Sigmoid colon (tissue), 7 donors: ENCODE measurements around the gene SPTAN1. TPM values are rescaled to one million over a fixed set of nuclear protein-coding genes. Genes with fewer than 3 reads are reported as not detected.

ENCODE experiments used
- DNase-seq: peaks from one replicate; pipeline ENCODE4 v3.0.0-alpha.2; 2019
- H3K27ac ChIP-seq, 4 donors: fragments of 200-600 bp; sonication (generic); one replicate each; pipeline ENCODE4 v1.5.1; 2016 to 2019; ENCODE audit warnings: mild to moderate bottlenecking in 1 of 4
- H3K27me3 ChIP-seq, 3 donors: fragments of 200-600 bp; sonication (generic); one replicate each; pipeline ENCODE4 v1.5.1; 2019; ENCODE audit warnings: mild to moderate bottlenecking in 1 of 3
- H3K36me3 ChIP-seq, 4 donors: fragments of 200-600 bp; sonication (generic); one replicate each; pipeline ENCODE4 v1.5.1; 2016 to 2019
- H3K4me1 ChIP-seq, 4 donors: fragments of 200-600 bp; sonication (generic); one replicate each; pipeline ENCODE4 v1.5.1; 2017 to 2019
- H3K4me3 ChIP-seq, 4 donors: fragments of 200-600 bp; sonication (generic); one replicate each; pipeline ENCODE4 v1.5.1; 2017 to 2019; ENCODE audit warnings: mild to moderate bottlenecking in 2 of 4, moderate library complexity in 1 of 4
- H3K9me3 ChIP-seq, 4 donors: fragments of 200-600 bp in 3 of 4; sonication (generic) in 3 of 4; one replicate each; pipeline versions ENCODE4 v1.5.1 to v1.6.1; 2013 to 2019
- EP300 ChIP-seq, 4 donors: sonication (generic); formaldehyde crosslinking; IDR thresholded peaks; one replicate each; pipeline ENCODE4 v1.6.1; 2017; ENCODE audit warnings: antibody characterized with exemption in 4 of 4
- POLR2A ChIP-seq, 2 donors: fragments of 450-650 bp; IDR thresholded peaks; one replicate each; pipeline ENCODE4 v1.6.1; 2016; ENCODE audit warnings: antibody characterized with exemption in 2 of 2, mild to moderate bottlenecking in 2 of 2, moderate library complexity in 2 of 2
- POLR2AphosphoS5 ChIP-seq, 4 donors: sonication (generic); formaldehyde crosslinking; IDR thresholded peaks; one replicate each; pipeline ENCODE4 v1.6.1; 2017; ENCODE audit warnings: antibody characterized with exemption in 4 of 4
- WGBS, 2 donors: extraction: QIAGEN DNeasy Blood & Tissue Kit; methylation state at CpG; one replicate each; pipeline ENCODE4 v1.1.7; 2013; 5-methylcytosine and 5-hydroxymethylcytosine counted together
- intact Hi-C: fragments of 100-400 bp; cut with DNase I; formaldehyde crosslinking; loops from one replicate; pipeline ENCODE4 v1.15.1; 2023
- polyA plus RNA-seq, 3 donors: library from polyadenylated mRNA; stranded (reverse); fragments of 200-250 nt; gene quantifications; one replicate each; pipeline ENCODE4 v1.2.3, GENCODE V29; 2013
- total RNA-seq, 4 donors: library from RNA; depleted of rRNA; stranded (reverse); fragments of >200 nt; gene quantifications; one replicate each; pipeline ENCODE4 v1.1.0, GENCODE V29; 2016
- TF ChIP-seq, protein P1 (sequence below), 4 experiments: fragments of 450-650 bp in 3 of 4; fragments of 200-600 bp in 1 of 4; IDR thresholded peaks; one replicate each; pipeline ENCODE4 v1.5.1; 2016 to 2019; ENCODE audit warnings: antibody characterized with exemption in 4 of 4, mild to moderate bottlenecking in 3 of 4, moderate library complexity in 2 of 4
- donor health status: healthy with polysubstance abuse.
- donor health status: Bipolar disorder and iron deficiency.
- donor health status: healthy.

The SPTAN1 gene
- total and polyA plus RNA-seq, 7 donors, result 43.5 to 306 (median 154) TPM

DNA sequence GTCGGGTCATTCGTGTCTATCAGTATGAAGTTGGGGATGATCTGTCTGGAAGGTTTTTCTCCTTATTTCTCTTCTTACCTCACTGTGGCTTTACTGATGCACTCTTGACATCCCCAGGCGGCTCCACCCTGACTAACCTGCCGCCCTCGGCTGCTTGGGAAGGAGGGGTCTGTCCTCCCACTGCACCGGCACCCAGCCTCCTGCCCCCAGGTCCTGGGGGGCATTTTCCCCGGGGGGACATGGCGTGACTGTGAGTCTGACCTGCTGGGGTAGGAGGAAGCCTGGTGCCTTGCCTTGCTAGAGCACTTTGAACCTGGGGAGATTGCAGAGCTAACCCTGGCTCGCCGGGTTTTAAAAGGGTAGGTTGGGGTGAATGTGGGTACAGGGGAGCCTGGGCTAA is 76.7 kb downstream of the SPTAN1 start:
- WGBS, 2 donors, result 92 to 94% methylated on average over 10 of the region's 10 CpGs
- Histone ChIP-seq H3K4me1 (peaks cover 0 to 12% (median 7%) of the 10 kb centered on the region in 4 donors), H3K9me3 (no peaks in the 10 kb centered on the region), H3K36me3 (peaks cover 82 to 100% (median 93%) of the 10 kb centered on the region in 4 donors), H3K27ac (peak overlapping the region in 2 of 4 donors; percentile 4 to 20), H3K27me3 (no peaks in the 10 kb centered on the region), H3K4me3 (no peak overlapping the region)
- intact Hi-C loops, result no loop called here
- TF ChIP-seq POLR2A (IDR thresholded peaks at IDR 0.05) (no peak), POLR2AphosphoS5 (IDR thresholded peaks at IDR 0.05) (no peak), EP300 (IDR thresholded peaks at IDR 0.05) (no peak)
- TF ChIP-seq, protein P1, sequence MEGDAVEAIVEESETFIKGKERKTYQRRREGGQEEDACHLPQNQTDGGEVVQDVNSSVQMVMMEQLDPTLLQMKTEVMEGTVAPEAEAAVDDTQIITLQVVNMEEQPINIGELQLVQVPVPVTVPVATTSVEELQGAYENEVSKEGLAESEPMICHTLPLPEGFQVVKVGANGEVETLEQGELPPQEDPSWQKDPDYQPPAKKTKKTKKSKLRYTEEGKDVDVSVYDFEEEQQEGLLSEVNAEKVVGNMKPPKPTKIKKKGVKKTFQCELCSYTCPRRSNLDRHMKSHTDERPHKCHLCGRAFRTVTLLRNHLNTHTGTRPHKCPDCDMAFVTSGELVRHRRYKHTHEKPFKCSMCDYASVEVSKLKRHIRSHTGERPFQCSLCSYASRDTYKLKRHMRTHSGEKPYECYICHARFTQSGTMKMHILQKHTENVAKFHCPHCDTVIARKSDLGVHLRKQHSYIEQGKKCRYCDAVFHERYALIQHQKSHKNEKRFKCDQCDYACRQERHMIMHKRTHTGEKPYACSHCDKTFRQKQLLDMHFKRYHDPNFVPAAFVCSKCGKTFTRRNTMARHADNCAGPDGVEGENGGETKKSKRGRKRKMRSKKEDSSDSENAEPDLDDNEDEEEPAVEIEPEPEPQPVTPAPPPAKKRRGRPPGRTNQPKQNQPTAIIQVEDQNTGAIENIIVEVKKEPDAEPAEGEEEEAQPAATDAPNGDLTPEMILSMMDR (IDR thresholded peaks at IDR 0.05), result no peak
- peak; percentile 40 for DNase-seq

DNA sequence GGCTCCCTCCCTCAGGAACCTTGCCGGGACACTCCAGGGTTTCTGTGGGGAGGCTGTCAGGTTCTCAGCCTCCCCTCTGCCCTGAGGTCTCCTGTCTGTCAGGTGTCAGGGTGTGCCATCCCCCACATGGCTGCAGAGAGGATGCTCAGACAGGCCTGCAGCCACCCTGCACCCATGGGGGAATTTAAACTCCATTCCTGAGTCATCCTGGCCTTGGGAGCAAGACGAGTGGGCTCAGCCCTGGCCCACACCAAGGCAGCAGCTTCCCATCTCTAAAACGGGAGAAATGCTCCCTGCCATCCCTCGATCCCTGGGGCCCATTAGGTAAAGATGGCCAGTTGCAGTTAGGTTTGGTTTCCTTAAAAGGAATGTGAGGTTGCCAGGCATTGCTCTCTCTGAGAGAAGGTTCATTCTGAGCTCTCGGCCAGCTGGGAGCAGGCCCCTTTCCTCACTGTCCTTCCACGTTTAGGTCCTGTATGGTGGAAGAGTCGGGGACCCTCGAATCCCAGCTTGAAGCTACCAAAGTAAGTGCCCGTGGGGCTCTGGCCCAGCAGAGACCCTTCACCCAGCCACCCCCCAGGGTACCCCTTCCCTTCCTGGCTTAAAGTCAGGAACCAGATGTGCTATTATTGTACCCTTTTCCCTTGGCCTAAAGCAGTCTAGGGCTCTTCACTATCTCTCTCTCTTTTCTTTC is 77.6 kb downstream of the SPTAN1 start:
- no peaks in the 10 kb centered on the region for H3K27me3 ChIP-seq
- WGBS, 2 donors, result 74 to 81% methylated on average over 9 of the region's 9 CpGs
- peaks cover 75 to 97% (median 87%) of the 10 kb centered on the region in 4 donors for H3K36me3 ChIP-seq
- H3K4me1 ChIP-seq, result peaks cover 0 to 18% (median 15%) of the 10 kb centered on the region in 4 donors
- DNase-seq, result peak; percentile 32
- no peak overlapping the region for H3K27ac ChIP-seq
- no peaks in the 10 kb centered on the region for H3K9me3 ChIP-seq
- H3K4me3 ChIP-seq, result no peak overlapping the region
- intact Hi-C loops, result loop anchor here (10.0 kb wide), 1 partner anchor 1595 kb away; no protein-coding TSS in a partner anchor
- TF ChIP-seq POLR2AphosphoS5 (IDR thresholded peaks at IDR 0.05), result no peak

DNA sequence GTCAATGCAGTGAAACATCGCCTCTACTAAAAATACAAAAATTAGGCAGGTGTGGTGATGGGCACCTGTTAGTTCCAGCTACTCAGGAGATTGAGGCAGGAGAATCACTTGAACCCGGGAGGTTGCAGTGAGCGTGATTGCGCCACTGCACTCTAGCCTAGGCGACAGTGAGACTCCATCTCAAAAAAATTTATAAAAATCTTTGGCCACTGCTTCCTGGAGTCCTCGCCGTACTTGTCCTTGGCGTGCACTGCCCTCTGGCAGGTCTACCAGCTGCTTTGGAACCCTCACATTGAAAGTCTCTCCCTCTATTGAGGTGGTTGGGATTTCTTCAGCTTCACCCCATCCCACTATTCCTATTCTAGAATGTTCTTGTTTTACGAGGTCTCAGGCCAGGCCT is 79.2 kb downstream of the SPTAN1 start:
- no peaks in the 10 kb centered on the region for H3K27me3 ChIP-seq
- TF ChIP-seq POLR2A (IDR thresholded peaks at IDR 0.05), result no peak
- TF ChIP-seq POLR2AphosphoS5 (IDR thresholded peaks at IDR 0.05), result no peak
- TF ChIP-seq, protein P1 (IDR thresholded peaks at IDR 0.05), result no peak
- WGBS, 2 donors, result 96 to 97% methylated on average over 9 of the region's 9 CpGs
- intact Hi-C loops, result loop anchor here (10.0 kb wide), 1 partner anchor 1593 kb away; no protein-coding TSS in a partner anchor
- H3K4me3 ChIP-seq, result no peak overlapping the region
- H3K27ac ChIP-seq, result no peak overlapping the region
- H3K9me3 ChIP-seq, result no peaks in the 10 kb centered on the region
- no peak for DNase-seq
- H3K36me3 ChIP-seq, result peaks cover 60 to 80% (median 72%) of the 10 kb centered on the region in 4 donors
- H3K4me1 ChIP-seq, result peaks cover 0 to 35% (median 31%) of the 10 kb centered on the region in 4 donors

DNA sequence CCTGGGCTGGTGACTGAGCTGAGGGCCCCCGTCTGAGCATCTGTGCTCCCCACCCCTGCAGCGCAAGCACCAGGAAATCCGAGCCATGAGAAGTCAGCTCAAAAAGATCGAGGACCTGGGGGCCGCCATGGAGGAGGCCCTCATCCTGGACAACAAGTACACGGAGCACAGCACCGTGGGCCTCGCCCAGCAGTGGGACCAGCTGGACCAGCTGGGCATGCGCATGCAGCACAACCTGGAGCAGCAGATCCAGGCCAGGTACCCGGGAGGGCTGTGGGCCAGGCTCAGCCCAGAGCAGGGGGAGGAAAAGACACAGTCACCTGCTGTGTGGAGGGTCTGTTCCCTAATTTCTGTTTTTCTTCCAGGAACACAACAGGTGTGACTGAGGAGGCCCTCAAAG is 79.7 kb downstream of the SPTAN1 start:
- Histone ChIP-seq H3K27me3 (no peaks in the 10 kb centered on the region), H3K36me3 (peaks cover 56 to 76% (median 67%) of the 10 kb centered on the region in 4 donors), H3K27ac (no peak overlapping the region), H3K9me3 (no peaks in the 10 kb centered on the region), H3K4me1 (peaks cover 0 to 35% (median 31%) of the 10 kb centered on the region in 4 donors), H3K4me3 (no peak overlapping the region)
- WGBS, 2 donors, result 88 to 91% methylated on average over 10 of the region's 10 CpGs
- intact Hi-C loops, result loop anchor here (10.0 kb wide), 1 partner anchor 1593 kb away; no protein-coding TSS in a partner anchor
- DNase-seq, result no peak
- TF ChIP-seq, protein P1 (IDR thresholded peaks at IDR 0.05), result no peak
- TF ChIP-seq EP300 (IDR thresholded peaks at IDR 0.05) (no peak), POLR2A (IDR thresholded peaks at IDR 0.05) (no peak), POLR2AphosphoS5 (IDR thresholded peaks at IDR 0.05) (no peak)

DNA sequence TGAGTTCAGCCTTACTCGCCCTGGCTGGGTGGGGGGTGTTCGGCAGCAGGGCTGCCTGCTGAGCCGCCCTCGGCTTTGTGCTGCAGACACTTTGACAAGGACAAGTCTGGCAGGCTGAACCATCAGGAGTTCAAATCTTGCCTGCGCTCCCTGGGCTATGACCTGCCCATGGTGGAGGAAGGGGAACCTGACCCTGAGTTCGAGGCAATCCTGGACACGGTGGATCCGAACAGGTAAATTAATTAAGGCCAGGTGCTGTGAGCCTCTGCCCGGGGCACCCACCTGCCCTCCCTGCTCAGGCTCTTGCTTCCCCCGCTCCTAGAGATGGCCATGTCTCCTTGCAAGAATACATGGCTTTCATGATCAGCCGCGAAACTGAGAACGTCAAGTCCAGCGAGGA is 80.1 kb downstream of the SPTAN1 start:
- 95% methylated on average over 14 of the region's 14 CpGs for WGBS, 2 donors
- H3K27ac ChIP-seq, result no peak overlapping the region
- peaks cover 0 to 35% (median 31%) of the 10 kb centered on the region in 4 donors for H3K4me1 ChIP-seq
- no peaks in the 10 kb centered on the region for H3K27me3 ChIP-seq
- H3K4me3 ChIP-seq, result no peak overlapping the region
- intact Hi-C loops, result loop anchor here (10.0 kb wide), 1 partner anchor 1592 kb away; no protein-coding TSS in a partner anchor
- DNase-seq, result no peak
- no peaks in the 10 kb centered on the region for H3K9me3 ChIP-seq
- H3K36me3 ChIP-seq, result peaks cover 52 to 72% (median 63%) of the 10 kb centered on the region in 4 donors
- TF ChIP-seq POLR2AphosphoS5 (IDR thresholded peaks at IDR 0.05), result no peak
- no peak for TF ChIP-seq EP300 (IDR thresholded peaks at IDR 0.05)
- TF ChIP-seq POLR2A (IDR thresholded peaks at IDR 0.05), result no peak
- TF ChIP-seq, protein P1 (IDR thresholded peaks at IDR 0.05), result no peak
